Endodermal cell (in vitro differentiated cells): Measurements from ENCODE around the gene FOS. TPM values are rescaled to one million over a fixed set of nuclear protein-coding genes. Genes with fewer than 3 reads are reported as not detected.
"Not testable (repeated sequence)": the region's sequence is repeated elsewhere in the genome, so short reads cannot be mapped to it uniquely, and the experiment has no call there.

Experiments
- DNase-seq: peaks from one replicate; pipeline ENCODE4 v3.0.0-alpha.2; 2017
- H3K27ac ChIP-seq: 2 replicates; pipeline ENCODE4 v1.5.1; 2013; ENCODE audit warnings: mild to moderate bottlenecking, low read depth, low read length, moderate library complexity
- H3K27me3 ChIP-seq: 2 replicates; pipeline ENCODE4 v1.6.1; 2013; ENCODE audit warnings: mild to moderate bottlenecking, low read length, moderate library complexity; ENCODE audit not compliant: insufficient read depth, control insufficient read depth, poor library complexity, severe bottlenecking
- H3K36me3 ChIP-seq: 2 replicates; pipeline ENCODE4 v1.7.0; 2013; ENCODE audit warnings: mild to moderate bottlenecking, low read length, moderate library complexity; ENCODE audit not compliant: control insufficient read depth, insufficient read depth
- H3K4me1 ChIP-seq: one replicate; pipeline ENCODE4 v1.7.0; 2013; ENCODE audit warnings: low read length; ENCODE audit not compliant: control insufficient read depth, insufficient read depth
- H3K4me3 ChIP-seq: 2 replicates; pipeline ENCODE4 v1.5.1; 2013; ENCODE audit warnings: mild to moderate bottlenecking, low read length, moderate library complexity
- H3K9ac ChIP-seq: 2 replicates; pipeline ENCODE4 v1.6.1; 2013; ENCODE audit warnings: mild to moderate bottlenecking, low read length, moderate library complexity; ENCODE audit not compliant: poor library complexity, severe bottlenecking; ENCODE audit errors: extremely low read depth
- H3K9me3 ChIP-seq: 2 replicates; pipeline ENCODE4 v1.6.1; 2013; ENCODE audit warnings: mild to moderate bottlenecking, low read length, moderate library complexity; ENCODE audit not compliant: control insufficient read depth
- H3K27ac Mint-ChIP-seq: 2 replicates; pipeline ENCODE4 v1.8.0; 2020; ENCODE audit warnings: mixed read lengths
- H3K27me3 Mint-ChIP-seq: 2 replicates; pipeline ENCODE4 v1.8.0; 2021; ENCODE audit warnings: mild to moderate bottlenecking, mixed read lengths; ENCODE audit not compliant: insufficient read depth
- H3K36me3 Mint-ChIP-seq: 2 replicates; pipeline ENCODE4 v1.8.0; 2020; ENCODE audit warnings: low read depth, mixed read lengths
- H3K4me1 Mint-ChIP-seq: 2 replicates; pipeline ENCODE4 v1.8.0; 2020; ENCODE audit warnings: mixed read lengths
- H3K4me3 Mint-ChIP-seq: 2 replicates; pipeline ENCODE4 v1.8.0; 2020; ENCODE audit warnings: mild to moderate bottlenecking, moderate library complexity, mixed read lengths
- H3K9me3 Mint-ChIP-seq: 2 replicates; pipeline ENCODE4 v1.8.0; 2020; ENCODE audit warnings: mild to moderate bottlenecking, mixed read lengths
- CTCF ChIP-seq: fragments of 200-600 bp; sonication (generic); conservative IDR thresholded peaks from 2 replicates; pipeline ENCODE4 v1.5.0; 2021; ENCODE audit warnings: antibody characterized with exemption, mild to moderate bottlenecking
- WGBS, 2 experiments: methylation state at CpG; one replicate each; pipeline versions ENCODE4 v1.1.5 to v1.1.7; 2013; ENCODE audit warnings: missing lambda C conversion rate in 2 of 2, mixed read lengths in 1 of 2; ENCODE audit not compliant: insufficient coverage in 1 of 2, insufficient read length in 1 of 2; 5-methylcytosine and 5-hydroxymethylcytosine counted together
- total RNA-seq, 2 donors: library from RNA; stranded (reverse); fragmentation: NEBNext Ultra II Directional in 1 of 2; extraction: Animal tissue kit (Norgen Biotek cat#: 25700) in 1 of 2; gene quantifications; 2 replicates in 1 of 2; 3 replicates in 1 of 2; pipeline ENCODE4 v1.2.1, GENCODE V29; 2021

Gene FOS
- total RNA-seq, 2 donors from 2014 or later, result 10.3 to 14.0 TPM

- no peak overlapping the region for H3K4me3 Mint-ChIP-seq
- no peaks in the 10 kb centered on the region for H3K27me3 Mint-ChIP-seq
- H3K27ac Mint-ChIP-seq, result peak overlapping the region; percentile 36
- DNase-seq, result peak; percentile 65
- no peak overlapping the region for H3K4me3 ChIP-seq
- TF ChIP-seq CTCF, result peak; percentile 71
- H3K36me3 Mint-ChIP-seq, result no peaks in the 10 kb centered on the region
- no peaks in the 10 kb centered on the region for H3K27me3 ChIP-seq
- WGBS, 2 experiments, result 72 to 81% methylated on average over 5 to 9 of the region's 9 CpGs
- H3K36me3 ChIP-seq, result no peaks in the 10 kb centered on the region
- H3K4me1 Mint-ChIP-seq, result peaks cover 8% of the 10 kb centered on the region
- no peaks in the 10 kb centered on the region for H3K9me3 ChIP-seq
- no peak overlapping the region for H3K9ac ChIP-seq
- H3K4me1 ChIP-seq, result peaks cover 3% of the 10 kb centered on the region
- no peak overlapping the region for H3K27ac ChIP-seq
- H3K9me3 Mint-ChIP-seq, result no peaks in the 10 kb centered on the region
These were observed 28.5 kb downstream of the FOS start for GRCh38 chr14:75306927-75307699.

GRCh38 chr14:75307700-75308379 lies 29.2 kb downstream of the FOS start:
- H3K27ac ChIP-seq, result no peak overlapping the region
- peak; percentile 95 for TF ChIP-seq CTCF
- no peaks in the 10 kb centered on the region for H3K36me3 ChIP-seq
- no peaks in the 10 kb centered on the region for H3K27me3 ChIP-seq
- no peaks in the 10 kb centered on the region for H3K9me3 Mint-ChIP-seq
- H3K4me1 ChIP-seq, result peaks cover 3% of the 10 kb centered on the region
- no peaks in the 10 kb centered on the region for H3K9me3 ChIP-seq
- DNase-seq, result peak; percentile 97
- H3K9ac ChIP-seq, result no peak overlapping the region
- H3K27ac Mint-ChIP-seq, result peak overlapping the region; percentile 36
- no peaks in the 10 kb centered on the region for H3K36me3 Mint-ChIP-seq
- H3K4me3 ChIP-seq, result no peak overlapping the region
- WGBS, 2 experiments, result 21 to 27% methylated on average over 10 to 12 of the region's 12 CpGs
- no peak overlapping the region for H3K4me3 Mint-ChIP-seq
- H3K27me3 Mint-ChIP-seq, result no peaks in the 10 kb centered on the region
- peaks cover 8% of the 10 kb centered on the region for H3K4me1 Mint-ChIP-seq

- H3K27ac ChIP-seq, H3K4me1 ChIP-seq, H3K36me3 Mint-ChIP-seq, H3K4me3 Mint-ChIP-seq, H3K36me3 ChIP-seq, H3K4me3 ChIP-seq, H3K27me3 Mint-ChIP-seq, H3K9me3 Mint-ChIP-seq, H3K27me3 ChIP-seq, H3K4me1 Mint-ChIP-seq, H3K9ac ChIP-seq, DNase-seq, H3K27ac Mint-ChIP-seq, H3K9me3 ChIP-seq: not testable (repeated sequence)
- 27 to 67% methylated on average over 3 to 7 of the region's 7 CpGs for WGBS, 2 experiments
These were observed 30.4 kb downstream of the FOS start for GRCh38 chr14:75308991-75309390.

GRCh38 chr14:75309561-75309960 lies 30.9 kb downstream of the FOS start:
- H3K4me1 ChIP-seq, H3K27me3 ChIP-seq, H3K4me3 Mint-ChIP-seq, H3K9me3 ChIP-seq, H3K9me3 Mint-ChIP-seq, H3K27ac Mint-ChIP-seq, H3K9ac ChIP-seq, H3K27me3 Mint-ChIP-seq, H3K36me3 Mint-ChIP-seq, H3K27ac ChIP-seq, H3K4me3 ChIP-seq, H3K4me1 Mint-ChIP-seq, DNase-seq, H3K36me3 ChIP-seq: not testable (repeated sequence)
- 96 to 100% methylated on average over 12 to 14 of the region's 14 CpGs for WGBS, 2 experiments
